ENCODE data around the gene TTC34.

TTC34 gene

DNA sequence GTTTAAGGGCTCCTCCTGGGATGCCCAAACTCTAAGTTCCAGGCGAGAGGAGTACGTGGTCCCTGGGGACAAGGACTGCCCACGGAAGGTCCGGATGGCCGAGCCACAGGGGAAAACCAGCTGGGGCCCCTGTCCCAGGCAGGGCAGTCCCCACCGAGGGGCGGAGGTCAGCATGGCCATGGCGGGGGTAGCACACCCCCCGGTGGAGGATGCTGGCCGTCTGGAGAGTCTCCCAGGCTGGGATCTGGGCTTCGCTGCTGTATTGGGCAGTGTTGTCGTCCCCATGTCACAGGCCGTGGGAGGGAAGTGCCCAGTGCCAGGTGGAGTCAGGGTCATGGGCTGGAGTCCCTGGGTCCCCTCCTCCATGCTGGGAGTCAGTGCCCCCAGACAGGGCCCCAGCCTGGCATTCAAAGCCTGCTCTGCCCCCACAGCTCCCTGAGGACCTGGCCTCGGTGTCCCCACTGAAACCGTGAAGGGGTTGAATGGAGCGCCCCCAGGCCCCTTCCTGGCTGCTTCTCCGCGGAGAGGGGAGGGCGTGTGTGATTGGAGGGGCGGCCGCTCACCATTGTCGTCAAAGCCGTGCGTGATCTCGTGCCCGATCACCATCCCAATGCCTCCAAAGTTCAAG lies 208.1 kb downstream of the TTC34 start:
- no peak for DNase-seq (ENCODE audit: low read depth in 2 of 2)
- TF ChIP-seq, protein P1, sequence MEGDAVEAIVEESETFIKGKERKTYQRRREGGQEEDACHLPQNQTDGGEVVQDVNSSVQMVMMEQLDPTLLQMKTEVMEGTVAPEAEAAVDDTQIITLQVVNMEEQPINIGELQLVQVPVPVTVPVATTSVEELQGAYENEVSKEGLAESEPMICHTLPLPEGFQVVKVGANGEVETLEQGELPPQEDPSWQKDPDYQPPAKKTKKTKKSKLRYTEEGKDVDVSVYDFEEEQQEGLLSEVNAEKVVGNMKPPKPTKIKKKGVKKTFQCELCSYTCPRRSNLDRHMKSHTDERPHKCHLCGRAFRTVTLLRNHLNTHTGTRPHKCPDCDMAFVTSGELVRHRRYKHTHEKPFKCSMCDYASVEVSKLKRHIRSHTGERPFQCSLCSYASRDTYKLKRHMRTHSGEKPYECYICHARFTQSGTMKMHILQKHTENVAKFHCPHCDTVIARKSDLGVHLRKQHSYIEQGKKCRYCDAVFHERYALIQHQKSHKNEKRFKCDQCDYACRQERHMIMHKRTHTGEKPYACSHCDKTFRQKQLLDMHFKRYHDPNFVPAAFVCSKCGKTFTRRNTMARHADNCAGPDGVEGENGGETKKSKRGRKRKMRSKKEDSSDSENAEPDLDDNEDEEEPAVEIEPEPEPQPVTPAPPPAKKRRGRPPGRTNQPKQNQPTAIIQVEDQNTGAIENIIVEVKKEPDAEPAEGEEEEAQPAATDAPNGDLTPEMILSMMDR (IDR thresholded peaks at IDR 0.05; ENCODE audit: low read depth, low read length): no peak
- no peak overlapping the region for H3K4me3 ChIP-seq (replicated peaks in 1 of 2; ENCODE audit: low read depth in 2 of 2, low read length in 2 of 2)

DNA sequence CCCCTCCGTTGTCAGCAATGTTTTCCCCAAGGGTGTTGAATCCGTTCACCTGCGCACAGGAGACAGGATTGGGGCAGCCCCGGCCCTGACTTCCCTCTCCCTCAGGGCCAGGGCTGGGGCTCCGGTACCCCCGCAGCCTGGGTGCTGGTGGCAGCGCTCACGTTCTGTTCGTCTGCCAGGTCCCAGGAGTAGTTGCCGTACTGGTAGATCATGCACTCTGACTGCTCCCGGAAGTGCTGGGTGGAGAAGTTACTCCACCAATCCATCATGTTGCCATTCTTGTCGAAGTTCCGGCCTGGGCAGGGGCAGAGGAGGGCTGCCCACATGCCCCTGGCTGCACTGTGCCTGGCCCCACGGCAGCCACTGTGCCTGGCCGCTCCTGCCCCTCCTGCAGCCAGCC lies 208.8 kb downstream of the TTC34 start:
- DNase-seq (ENCODE audit: low read depth in 2 of 2): no peak
- H3K4me3 ChIP-seq (replicated peaks in 1 of 2; ENCODE audit: low read depth in 2 of 2, low read length in 2 of 2): no peak overlapping the region
- TF ChIP-seq, protein P1 (IDR thresholded peaks at IDR 0.05; ENCODE audit: low read depth, low read length): no peak

DNA sequence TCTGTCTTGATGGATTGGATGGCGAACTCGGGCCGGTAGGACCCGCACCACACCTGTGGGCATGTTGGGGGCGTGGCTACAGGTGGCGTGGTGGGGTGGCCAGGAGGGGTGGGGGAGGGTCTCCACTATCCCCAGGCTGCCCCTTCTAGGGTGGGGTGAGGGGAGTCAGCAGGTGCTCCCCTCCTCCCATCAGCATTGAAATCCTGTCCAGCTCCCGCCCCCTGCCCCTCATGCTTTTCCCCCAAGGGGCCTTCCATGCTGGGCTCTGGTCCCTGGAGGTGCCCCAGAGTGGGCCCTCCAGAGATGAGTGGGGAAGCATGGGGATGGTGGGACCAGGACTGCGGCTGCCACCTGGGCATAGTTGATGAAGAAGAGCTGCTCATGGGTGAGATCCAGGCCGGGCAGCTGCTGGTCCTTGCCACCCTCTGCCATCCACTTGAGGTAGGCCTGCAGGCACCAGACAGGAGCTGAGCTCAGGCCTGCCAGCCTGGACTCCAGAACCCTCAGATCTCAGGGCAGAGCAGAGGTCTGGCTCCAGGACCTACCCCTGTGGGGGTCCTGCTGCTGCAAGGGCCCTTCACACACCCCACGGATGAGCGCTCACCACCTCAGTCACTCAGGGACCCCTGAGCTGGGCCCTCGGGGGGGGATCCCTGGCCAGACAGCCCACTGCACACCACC lies 209.8 kb downstream of the TTC34 start:
- TF ChIP-seq, protein P1 (IDR thresholded peaks at IDR 0.05; ENCODE audit: low read depth, low read length): no peak
- H3K4me3 ChIP-seq (replicated peaks in 1 of 2; ENCODE audit: low read depth in 2 of 2, low read length in 2 of 2): no peak overlapping the region
- no peak for DNase-seq (ENCODE audit: low read depth in 2 of 2)

DNA sequence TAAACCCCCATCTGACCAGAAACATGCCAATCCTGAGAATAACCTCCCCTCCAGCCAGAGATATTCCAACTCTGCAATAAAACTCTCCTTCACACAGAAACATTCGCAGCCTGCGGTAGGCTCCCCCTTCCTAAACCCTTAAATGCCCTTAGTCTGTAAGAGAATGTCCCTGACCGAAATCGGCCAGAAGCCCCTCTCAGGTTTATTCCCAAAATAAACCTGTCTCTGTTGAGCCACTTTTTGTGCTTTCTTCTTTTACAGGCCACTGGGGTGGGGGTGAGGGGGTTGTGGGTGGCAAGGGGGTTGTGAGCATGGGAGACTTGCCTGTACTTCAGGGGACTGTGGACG lies 210.3 kb downstream of the TTC34 start:
- no peak overlapping the region for H3K4me3 ChIP-seq (replicated peaks in 1 of 2; ENCODE audit: low read depth in 2 of 2, low read length in 2 of 2)
- no peak for DNase-seq (ENCODE audit: low read depth in 2 of 2)
- TF ChIP-seq, protein P1 (IDR thresholded peaks at IDR 0.05; ENCODE audit: low read depth, low read length): no peak

DNA sequence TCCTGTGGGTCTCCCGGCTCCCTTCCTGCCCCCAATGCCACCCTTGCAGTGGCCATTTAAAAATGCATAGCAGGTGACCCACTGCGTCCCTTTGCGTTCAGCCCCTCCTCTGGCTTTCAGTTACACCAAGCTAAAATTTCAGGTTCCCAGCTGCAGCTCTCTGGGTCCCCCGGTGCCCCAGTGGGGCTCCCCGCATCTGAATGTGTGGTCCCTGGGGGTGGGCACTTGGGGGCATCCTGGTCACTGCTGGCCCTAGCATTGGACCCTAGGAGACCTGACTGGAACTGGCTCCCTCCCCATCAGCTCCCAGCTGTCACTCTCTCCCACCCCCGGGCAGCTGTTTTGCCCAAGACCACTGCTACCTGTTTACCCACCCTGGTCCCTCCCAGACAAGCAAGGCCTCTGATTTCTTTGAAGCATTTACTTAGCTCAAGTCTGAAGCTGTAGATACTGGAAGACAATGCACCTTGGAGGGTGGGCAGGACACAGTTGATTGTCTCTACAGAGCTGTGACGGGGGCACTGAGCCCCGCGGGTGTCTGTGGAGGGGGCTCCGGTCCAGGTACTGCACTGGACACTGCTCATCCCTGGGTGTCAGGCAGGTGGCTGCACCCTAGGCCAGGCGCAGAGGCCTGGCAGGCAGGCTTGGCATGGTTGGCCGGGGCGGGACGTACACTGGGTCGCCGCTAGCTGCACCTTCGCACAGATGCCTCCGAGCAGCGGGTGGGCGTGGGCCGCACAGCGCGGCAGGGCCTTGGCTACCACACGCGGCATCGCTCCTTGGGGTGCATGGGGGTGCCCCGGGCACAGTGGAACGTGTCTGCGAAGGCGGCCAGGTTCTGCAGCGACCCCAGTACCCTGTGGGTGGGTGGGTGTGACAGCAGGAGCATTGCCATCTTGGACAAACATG lies 211.0 kb downstream of the TTC34 start:
- TF ChIP-seq, protein P1 (IDR thresholded peaks at IDR 0.05; ENCODE audit: low read depth, low read length): no peak

DNA sequence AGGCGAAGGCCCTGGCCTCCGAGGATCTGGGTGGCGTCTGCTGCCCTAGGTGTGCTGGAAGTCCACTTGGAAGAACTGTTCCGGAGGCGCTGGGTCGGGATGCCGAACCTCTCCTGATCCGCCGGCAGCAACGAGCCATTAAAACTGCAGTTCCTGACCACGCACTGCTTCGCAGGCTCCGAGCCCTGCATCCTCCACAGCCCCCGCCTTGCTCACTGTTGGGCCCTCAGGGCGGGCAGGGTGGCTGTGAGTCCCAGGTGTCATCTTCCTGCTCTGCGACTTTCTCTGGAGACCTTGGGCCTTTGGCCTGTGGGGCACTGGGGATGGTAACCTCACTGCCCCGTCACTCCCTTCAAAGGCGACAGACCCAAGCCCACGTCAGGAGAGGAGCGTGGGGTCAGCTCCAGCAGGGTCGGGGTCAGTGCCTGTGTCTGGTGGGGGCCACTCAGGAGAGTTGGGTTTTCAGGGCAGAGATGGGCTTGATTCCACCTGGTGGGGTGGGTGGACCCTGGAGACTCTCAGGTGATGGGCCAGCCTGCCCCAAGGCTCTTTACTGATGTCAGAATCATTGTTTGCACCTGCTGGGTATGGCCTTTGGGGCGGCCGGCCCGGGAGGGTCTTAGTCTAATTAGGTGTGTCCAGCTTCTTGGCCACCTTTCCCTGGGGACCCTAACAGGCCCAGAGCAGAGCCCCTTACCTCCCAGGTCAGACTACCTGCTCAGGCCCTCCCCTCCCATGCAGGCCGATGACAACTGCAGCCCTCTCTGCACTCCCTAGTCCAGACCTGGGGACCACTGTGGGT lies 211.9 kb downstream of the TTC34 start:
- TF ChIP-seq, protein P1 (IDR thresholded peaks at IDR 0.05; ENCODE audit: low read depth, low read length): no peak
- no peak overlapping the region for H3K4me3 ChIP-seq (replicated peaks in 1 of 2; ENCODE audit: low read depth in 2 of 2, low read length in 2 of 2)
- DNase-seq (ENCODE audit: low read depth in 2 of 2): no peak

More for the DNA sequence above, 211.0 kb downstream of the TTC34 start:
- no peak for DNase-seq (ENCODE audit: low read depth in 2 of 2)
- no peak overlapping the region for H3K4me3 ChIP-seq (replicated peaks in 1 of 2; ENCODE audit: low read depth in 2 of 2, low read length in 2 of 2)
